Chondrocyte (in vitro differentiated cells): ENCODE data around the gene RNF135. TPM values are rescaled to one million over a fixed set of nuclear protein-coding genes. Genes with fewer than 3 reads are reported as not detected.

Experiments
- DNase-seq: peaks from one replicate; pipeline ENCODE4 v3.0.0; 2021; ENCODE audit warnings: mixed read lengths, low spot score
- H3K27ac Mint-ChIP-seq: one replicate; pipeline ENCODE4 v1.8.0; 2021; ENCODE audit warnings: mild to moderate bottlenecking, moderate library complexity, mixed read lengths; ENCODE audit not compliant: unreplicated experiment
- H3K27me3 Mint-ChIP-seq: 2 replicates; pipeline ENCODE4 v1.8.0; 2021; ENCODE audit warnings: low read depth, mixed read lengths
- H3K36me3 Mint-ChIP-seq: 2 replicates; pipeline ENCODE4 v1.8.0; 2021; ENCODE audit warnings: low read depth, mixed read lengths
- H3K4me1 Mint-ChIP-seq: 2 replicates; pipeline ENCODE4 v1.8.0; 2021; ENCODE audit warnings: low read depth, mild to moderate bottlenecking, mixed read lengths
- H3K4me3 Mint-ChIP-seq: one replicate; pipeline ENCODE4 v1.8.0; 2021; ENCODE audit warnings: mild to moderate bottlenecking, moderate library complexity, mixed read lengths; ENCODE audit not compliant: unreplicated experiment
- H3K9me3 Mint-ChIP-seq: 2 replicates; pipeline ENCODE4 v1.8.0; 2021; ENCODE audit warnings: low read depth, mixed read lengths
- total RNA-seq: library from RNA; stranded (reverse); gene quantifications from 3 replicates; pipeline ENCODE4 v1.2.1, GENCODE V29; 2021
- TF ChIP-seq, protein P1 (sequence below): fragments of 200-600 bp; sonication (generic); IDR thresholded peaks from 2 replicates; pipeline ENCODE4 v1.5.0; 2021; ENCODE audit warnings: antibody characterized with exemption, mild to moderate bottlenecking, moderate library complexity

RNF135 gene
- total RNA-seq, 1 donor from 2014 or later, result 15.0 TPM

- H3K9me3 Mint-ChIP-seq, result no peaks in the 10 kb centered on the region
- no peak overlapping the region for H3K27ac Mint-ChIP-seq
- H3K36me3 Mint-ChIP-seq, result peaks cover 29% of the 10 kb centered on the region
- TF ChIP-seq, protein P1, sequence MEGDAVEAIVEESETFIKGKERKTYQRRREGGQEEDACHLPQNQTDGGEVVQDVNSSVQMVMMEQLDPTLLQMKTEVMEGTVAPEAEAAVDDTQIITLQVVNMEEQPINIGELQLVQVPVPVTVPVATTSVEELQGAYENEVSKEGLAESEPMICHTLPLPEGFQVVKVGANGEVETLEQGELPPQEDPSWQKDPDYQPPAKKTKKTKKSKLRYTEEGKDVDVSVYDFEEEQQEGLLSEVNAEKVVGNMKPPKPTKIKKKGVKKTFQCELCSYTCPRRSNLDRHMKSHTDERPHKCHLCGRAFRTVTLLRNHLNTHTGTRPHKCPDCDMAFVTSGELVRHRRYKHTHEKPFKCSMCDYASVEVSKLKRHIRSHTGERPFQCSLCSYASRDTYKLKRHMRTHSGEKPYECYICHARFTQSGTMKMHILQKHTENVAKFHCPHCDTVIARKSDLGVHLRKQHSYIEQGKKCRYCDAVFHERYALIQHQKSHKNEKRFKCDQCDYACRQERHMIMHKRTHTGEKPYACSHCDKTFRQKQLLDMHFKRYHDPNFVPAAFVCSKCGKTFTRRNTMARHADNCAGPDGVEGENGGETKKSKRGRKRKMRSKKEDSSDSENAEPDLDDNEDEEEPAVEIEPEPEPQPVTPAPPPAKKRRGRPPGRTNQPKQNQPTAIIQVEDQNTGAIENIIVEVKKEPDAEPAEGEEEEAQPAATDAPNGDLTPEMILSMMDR, result no peak
- no peaks in the 10 kb centered on the region for H3K4me1 Mint-ChIP-seq
- no peak overlapping the region for H3K4me3 Mint-ChIP-seq
- DNase-seq, result no peak
- no peaks in the 10 kb centered on the region for H3K27me3 Mint-ChIP-seq
Observed at GRCh38 chr17:30997842-30998241, 27.0 kb downstream of the RNF135 start.

- H3K27ac Mint-ChIP-seq, result no peak overlapping the region
- TF ChIP-seq, protein P1, result no peak
- no peak overlapping the region for H3K4me3 Mint-ChIP-seq
- no peaks in the 10 kb centered on the region for H3K27me3 Mint-ChIP-seq
- H3K9me3 Mint-ChIP-seq, result peaks cover 4% of the 10 kb centered on the region
- H3K4me1 Mint-ChIP-seq, result no peaks in the 10 kb centered on the region
- no peak for DNase-seq
- peaks cover 44% of the 10 kb centered on the region for H3K36me3 Mint-ChIP-seq
Observed at GRCh38 chr17:31002047-31002446, 31.2 kb downstream of the RNF135 start.

DNA sequence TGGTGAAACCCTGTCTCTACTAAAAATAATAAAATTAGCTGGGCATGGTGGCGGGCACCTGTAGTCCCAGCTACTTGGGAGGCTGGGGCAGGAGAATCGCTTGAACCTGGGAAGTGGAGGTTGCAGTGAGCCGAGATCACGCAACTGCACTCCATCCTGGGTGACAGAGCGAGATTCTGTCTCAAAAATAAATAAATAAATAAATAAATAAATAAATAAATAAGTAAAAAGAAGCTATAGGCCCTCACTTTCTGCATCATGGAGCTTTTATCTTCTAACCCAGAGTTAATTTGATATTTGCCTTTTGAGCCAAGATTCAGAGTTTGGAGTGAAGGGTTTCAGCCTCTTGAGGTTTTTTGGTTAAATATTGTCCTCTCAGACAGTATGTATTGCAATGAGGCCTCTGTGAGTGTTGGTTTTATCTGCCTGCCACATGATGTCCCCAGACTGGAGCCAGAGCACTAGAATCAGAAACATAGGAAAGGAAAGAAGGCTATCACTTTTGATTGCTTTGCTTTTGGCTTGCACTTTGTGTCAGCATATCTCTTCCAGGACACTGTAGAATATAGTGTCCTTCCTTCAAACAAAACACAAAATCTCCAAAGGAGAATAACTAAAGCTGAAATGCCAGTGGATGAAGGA lies 32.5 kb downstream of the RNF135 start:
- Mint-ChIP-seq H3K9me3 (peaks cover 4% of the 10 kb centered on the region), H3K27me3 (no peaks in the 10 kb centered on the region), H3K36me3 (peaks cover 36% of the 10 kb centered on the region), H3K4me1 (peaks cover 11% of the 10 kb centered on the region), H3K27ac (no peak overlapping the region), H3K4me3 (no peak overlapping the region)
- TF ChIP-seq, protein P1, result no peak
- DNase-seq, result no peak

DNA sequence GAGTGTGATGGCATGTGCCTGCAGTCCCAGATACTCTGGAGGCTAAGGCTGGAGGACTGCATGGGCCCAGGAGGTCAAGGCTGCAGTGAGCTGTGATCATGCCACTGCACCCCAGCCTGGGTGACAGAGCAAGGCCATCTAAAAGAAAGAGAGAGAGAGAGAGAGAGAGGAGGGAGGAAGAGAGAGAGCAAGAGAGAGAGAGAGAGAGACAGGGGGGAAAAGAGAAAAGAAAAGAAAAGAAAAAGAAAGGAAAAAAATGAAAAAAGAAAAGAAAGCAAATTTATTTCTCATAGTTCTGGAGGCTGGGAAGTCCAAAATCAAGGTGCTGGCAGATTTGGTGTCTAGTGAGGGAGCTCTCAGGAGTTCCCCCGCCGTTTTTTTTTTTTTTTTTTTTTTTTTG lies 33.3 kb downstream of the RNF135 start:
- H3K4me3 Mint-ChIP-seq, result no peak overlapping the region
- peaks cover 4% of the 10 kb centered on the region for H3K9me3 Mint-ChIP-seq
- no peak for DNase-seq
- H3K27me3 Mint-ChIP-seq, result no peaks in the 10 kb centered on the region
- peaks cover 32% of the 10 kb centered on the region for H3K36me3 Mint-ChIP-seq
- H3K4me1 Mint-ChIP-seq, result peaks cover 17% of the 10 kb centered on the region
- no peak overlapping the region for H3K27ac Mint-ChIP-seq
- TF ChIP-seq, protein P1, result no peak

GRCh38 chr17:31007695-31008373 lies 37.0 kb downstream of the RNF135 start:
- Mint-ChIP-seq H3K9me3 (peaks cover 4% of the 10 kb centered on the region), H3K4me3 (peak overlapping the region; percentile 79), H3K27ac (peak overlapping the region; percentile 90), H3K4me1 (peaks cover 45% of the 10 kb centered on the region), H3K27me3 (no peaks in the 10 kb centered on the region), H3K36me3 (peaks cover 22% of the 10 kb centered on the region)
- TF ChIP-seq, protein P1, result no peak
- DNase-seq, result no peak
